GM12878 (cell line): ENCODE measurements around the gene NUP210.

ENCODE experiments used
- ATF7 ChIP-seq: fragments of 450-650 bp; IDR thresholded peaks from 2 replicates; pipeline ENCODE4 v1.6.1; 2016; ENCODE audit warnings: low read depth, mild to moderate bottlenecking
- TF ChIP-seq, protein P1 (sequence below), 3 experiments: IDR thresholded peaks in 2 of 3; conservative IDR thresholded peaks in 1 of 3; 2 replicates each; pipeline ENCODE4 v1.5.1; 2011; ENCODE audit warnings: low read depth in 3 of 3, low read length in 3 of 3, mild to moderate bottlenecking in 3 of 3, control low read depth in 2 of 3, moderate library complexity in 2 of 3, inconsistent platforms in 1 of 3, mixed read lengths in 1 of 3; ENCODE audit not compliant: control insufficient read depth in 2 of 3, insufficient read depth in 1 of 3; ENCODE audit errors: extremely low read depth in 1 of 3
- TF ChIP-seq, protein P2 (sequence below): IDR thresholded peaks from 2 replicates; pipeline ENCODE4 v1.6.1; 2012; ENCODE audit warnings: low read depth, low read length, improper control_type of control experiment
- TF ChIP-seq, protein P3 (sequence below): IDR thresholded peaks from 2 replicates; pipeline ENCODE4 v1.6.1; 2012; ENCODE audit warnings: low read depth, low read length, improper control_type of control experiment

DNA sequence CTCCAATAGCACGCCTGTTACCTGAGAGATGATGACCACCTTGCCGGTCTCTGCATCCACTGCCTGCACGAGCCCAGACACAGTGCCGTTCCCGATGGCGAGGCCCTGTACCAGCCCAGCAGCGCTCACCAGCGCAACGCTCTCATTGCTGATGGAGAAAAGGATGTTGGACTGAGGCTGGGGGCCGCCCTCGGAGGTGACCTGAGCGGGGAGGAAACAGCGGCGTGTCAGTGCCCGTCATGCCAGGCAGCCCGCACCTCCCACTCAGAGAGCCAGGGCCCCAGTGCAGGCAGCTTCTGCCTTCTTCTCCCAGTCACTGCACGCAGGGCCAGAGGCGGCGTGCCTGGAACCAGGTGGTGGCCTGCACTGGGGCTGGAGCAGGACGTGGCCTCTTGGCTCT lies 80.3 kb downstream of the NUP210 start:
- TF ChIP-seq, protein P1, sequence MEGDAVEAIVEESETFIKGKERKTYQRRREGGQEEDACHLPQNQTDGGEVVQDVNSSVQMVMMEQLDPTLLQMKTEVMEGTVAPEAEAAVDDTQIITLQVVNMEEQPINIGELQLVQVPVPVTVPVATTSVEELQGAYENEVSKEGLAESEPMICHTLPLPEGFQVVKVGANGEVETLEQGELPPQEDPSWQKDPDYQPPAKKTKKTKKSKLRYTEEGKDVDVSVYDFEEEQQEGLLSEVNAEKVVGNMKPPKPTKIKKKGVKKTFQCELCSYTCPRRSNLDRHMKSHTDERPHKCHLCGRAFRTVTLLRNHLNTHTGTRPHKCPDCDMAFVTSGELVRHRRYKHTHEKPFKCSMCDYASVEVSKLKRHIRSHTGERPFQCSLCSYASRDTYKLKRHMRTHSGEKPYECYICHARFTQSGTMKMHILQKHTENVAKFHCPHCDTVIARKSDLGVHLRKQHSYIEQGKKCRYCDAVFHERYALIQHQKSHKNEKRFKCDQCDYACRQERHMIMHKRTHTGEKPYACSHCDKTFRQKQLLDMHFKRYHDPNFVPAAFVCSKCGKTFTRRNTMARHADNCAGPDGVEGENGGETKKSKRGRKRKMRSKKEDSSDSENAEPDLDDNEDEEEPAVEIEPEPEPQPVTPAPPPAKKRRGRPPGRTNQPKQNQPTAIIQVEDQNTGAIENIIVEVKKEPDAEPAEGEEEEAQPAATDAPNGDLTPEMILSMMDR (IDR thresholded peaks at IDR 0.05 in 2 of 3, conservative IDR thresholded peaks at IDR 0.05 in 1 of 3; ENCODE audit: control insufficient read depth in 2 of 3, extremely low read depth in 1 of 3, insufficient read depth in 1 of 3, low read depth in 3 of 3, low read length in 3 of 3) = no peak
- no peak for TF ChIP-seq ATF7
- TF ChIP-seq, protein P2, sequence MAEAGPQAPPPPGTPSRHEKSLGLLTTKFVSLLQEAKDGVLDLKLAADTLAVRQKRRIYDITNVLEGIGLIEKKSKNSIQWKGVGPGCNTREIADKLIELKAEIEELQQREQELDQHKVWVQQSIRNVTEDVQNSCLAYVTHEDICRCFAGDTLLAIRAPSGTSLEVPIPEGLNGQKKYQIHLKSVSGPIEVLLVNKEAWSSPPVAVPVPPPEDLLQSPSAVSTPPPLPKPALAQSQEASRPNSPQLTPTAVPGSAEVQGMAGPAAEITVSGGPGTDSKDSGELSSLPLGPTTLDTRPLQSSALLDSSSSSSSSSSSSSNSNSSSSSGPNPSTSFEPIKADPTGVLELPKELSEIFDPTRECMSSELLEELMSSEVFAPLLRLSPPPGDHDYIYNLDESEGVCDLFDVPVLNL = no peak
- TF ChIP-seq, protein P3, sequence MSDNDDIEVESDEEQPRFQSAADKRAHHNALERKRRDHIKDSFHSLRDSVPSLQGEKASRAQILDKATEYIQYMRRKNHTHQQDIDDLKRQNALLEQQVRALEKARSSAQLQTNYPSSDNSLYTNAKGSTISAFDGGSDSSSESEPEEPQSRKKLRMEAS = no peak
